Body of pancreas (tissue), 4 donors: ENCODE data around the gene CPXM1. TPM values are rescaled to one million over a fixed set of nuclear protein-coding genes. Genes with fewer than 3 reads are reported as not detected.
"Not testable (repeated sequence)": the region's sequence is repeated elsewhere in the genome, so short reads cannot be mapped to it uniquely, and the experiment has no call there.

Experiments used
- ATAC-seq: fragments of 150-250 bp; one replicate; pipeline ENCODE4 v1.9.1; 2016
- DNase-seq, 4 donors: peaks; one replicate each; pipeline ENCODE4 v3.0.0-alpha.2; 2019
- H3K27ac ChIP-seq, 4 donors: fragments of 200-600 bp; sonication (generic); 1 replicate in 3 of 4; 2 replicates in 1 of 4; pipeline versions ENCODE4 v1.5.1 to v1.6.1; 2016 to 2019; ENCODE audit warnings: mild to moderate bottlenecking in 1 of 4, mixed read lengths in 1 of 4, moderate library complexity in 1 of 4
- H3K27me3 ChIP-seq, 2 donors: fragments of 200-600 bp; sonication (generic); one replicate each; pipeline ENCODE4 v1.6.0; 2016; ENCODE audit warnings: mild to moderate bottlenecking in 1 of 2
- H3K36me3 ChIP-seq, 2 donors: fragments of 200-600 bp; sonication (generic); replicated peaks in 1 of 2; 2 replicates each; pipeline ENCODE4 v1.5.1; 2016; ENCODE audit warnings: low read depth in 2 of 2; ENCODE audit not compliant: insufficient read depth in 1 of 2
- H3K4me1 ChIP-seq: fragments of 200-600 bp; sonication (generic); one replicate; pipeline ENCODE4 v1.6.0; 2016
- H3K4me3 ChIP-seq, 2 donors: fragments of 200-600 bp; sonication (generic); 1 replicate in 1 of 2; 2 replicates in 1 of 2; pipeline ENCODE4 v1.5.1; 2016 to 2019
- H3K9me3 ChIP-seq, 3 donors: fragments of 200-600 bp; sonication (generic); 1 replicate in 2 of 3; 2 replicates in 1 of 3; pipeline ENCODE4 v1.5.1; 2016
- POLR2A ChIP-seq, 3 donors: fragments of 450-650 bp; IDR thresholded peaks; one replicate each; pipeline ENCODE4 v1.6.1; 2016; ENCODE audit warnings: antibody characterized with exemption in 3 of 3, mild to moderate bottlenecking in 2 of 3
- WGBS, 2 donors: methylation state at CpG; one replicate each; pipeline ENCODE4 v1.1.5; 2017; 5-methylcytosine and 5-hydroxymethylcytosine counted together
- intact Hi-C: fragments of 100-400 bp; cut with DNase I; formaldehyde crosslinking; loops from one replicate; pipeline ENCODE4 v1.15.1; 2023
- total RNA-seq, 2 donors: library from RNA; depleted of rRNA; stranded (reverse); fragments of >200 nt; gene quantifications; one replicate each; pipeline ENCODE4 v1.1.0, GENCODE V29; 2016
- TF ChIP-seq, protein P1 (sequence below), 7 experiments: fragments of 450-650 bp in 4 of 7; fragments of 200-600 bp in 3 of 7; sonication (generic) in 3 of 7; IDR thresholded peaks; one replicate each; pipeline ENCODE4 v1.5.1; 2016 to 2019; ENCODE audit warnings: antibody characterized with exemption in 7 of 7

CPXM1 gene
- total RNA-seq, 2 donors from 2014 or later = 2.3 to 4.9 TPM

- TF ChIP-seq POLR2A (IDR thresholded peaks at IDR 0.05) = no peak
- TF ChIP-seq, protein P1, sequence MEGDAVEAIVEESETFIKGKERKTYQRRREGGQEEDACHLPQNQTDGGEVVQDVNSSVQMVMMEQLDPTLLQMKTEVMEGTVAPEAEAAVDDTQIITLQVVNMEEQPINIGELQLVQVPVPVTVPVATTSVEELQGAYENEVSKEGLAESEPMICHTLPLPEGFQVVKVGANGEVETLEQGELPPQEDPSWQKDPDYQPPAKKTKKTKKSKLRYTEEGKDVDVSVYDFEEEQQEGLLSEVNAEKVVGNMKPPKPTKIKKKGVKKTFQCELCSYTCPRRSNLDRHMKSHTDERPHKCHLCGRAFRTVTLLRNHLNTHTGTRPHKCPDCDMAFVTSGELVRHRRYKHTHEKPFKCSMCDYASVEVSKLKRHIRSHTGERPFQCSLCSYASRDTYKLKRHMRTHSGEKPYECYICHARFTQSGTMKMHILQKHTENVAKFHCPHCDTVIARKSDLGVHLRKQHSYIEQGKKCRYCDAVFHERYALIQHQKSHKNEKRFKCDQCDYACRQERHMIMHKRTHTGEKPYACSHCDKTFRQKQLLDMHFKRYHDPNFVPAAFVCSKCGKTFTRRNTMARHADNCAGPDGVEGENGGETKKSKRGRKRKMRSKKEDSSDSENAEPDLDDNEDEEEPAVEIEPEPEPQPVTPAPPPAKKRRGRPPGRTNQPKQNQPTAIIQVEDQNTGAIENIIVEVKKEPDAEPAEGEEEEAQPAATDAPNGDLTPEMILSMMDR (IDR thresholded peaks at IDR 0.05) = no peak
- Histone ChIP-seq H3K4me3 (no peak overlapping the region), H3K27me3 (no peaks in the 10 kb centered on the region), H3K36me3 (no peaks in the 10 kb centered on the region), H3K4me1 (no peaks in the 10 kb centered on the region), H3K9me3 (no peaks in the 10 kb centered on the region), H3K27ac (no peak overlapping the region)
- DNase-seq (no peak), ATAC-seq (no peak)
- intact Hi-C loops = no loop called here
- 27 to 28% methylated on average over 3 of the region's 3 CpGs for WGBS, 2 donors
Measured at GRCh38 chr20:2780948-2781347, 19.5 kb downstream of the CPXM1 start.

- TF ChIP-seq, protein P1 (IDR thresholded peaks at IDR 0.05) = no peak
- TF ChIP-seq POLR2A (IDR thresholded peaks at IDR 0.05) = no peak
- Histone ChIP-seq H3K4me1 (no peaks in the 10 kb centered on the region), H3K36me3 (no peaks in the 10 kb centered on the region), H3K27ac (no peak overlapping the region), H3K27me3 (no peaks in the 10 kb centered on the region), H3K4me3 (no peak overlapping the region), H3K9me3 (no peaks in the 10 kb centered on the region)
- DNase-seq (no peak), ATAC-seq (no peak)
- intact Hi-C loops = no loop called here
- 71 to 84% methylated on average over 10 of the region's 10 CpGs for WGBS, 2 donors
Measured at GRCh38 chr20:2778602-2779321, 21.7 kb downstream of the CPXM1 start.

DNA sequence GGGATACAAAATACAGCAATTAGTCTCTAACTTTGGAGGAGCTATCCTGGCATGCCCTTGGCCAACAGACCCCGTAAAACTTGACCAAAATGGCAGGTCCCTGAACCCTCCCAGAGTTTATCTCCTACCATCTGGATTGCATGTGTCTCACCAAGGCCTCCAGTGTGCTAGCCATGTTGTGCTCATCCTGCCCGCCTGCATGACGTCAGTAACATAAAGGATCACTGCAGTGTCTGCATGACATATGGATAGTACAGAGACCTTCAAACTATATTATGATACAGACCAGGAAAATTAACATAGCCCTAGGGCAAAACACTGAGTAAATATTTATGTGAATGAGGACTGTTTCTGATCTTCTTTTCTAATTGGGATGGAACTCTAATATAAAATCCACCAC is 25.3 kb downstream of the CPXM1 start:
- intact Hi-C loops = no loop called here
- WGBS, 2 donors = 78 to 80% methylated on average over 3 of the region's 3 CpGs
- TF ChIP-seq, protein P1 (IDR thresholded peaks at IDR 0.05) = no peak
- no peak for TF ChIP-seq POLR2A (IDR thresholded peaks at IDR 0.05)
- Histone ChIP-seq H3K4me1 (no peaks in the 10 kb centered on the region), H3K9me3 (no peaks in the 10 kb centered on the region), H3K27ac (no peak overlapping the region), H3K27me3 (no peaks in the 10 kb centered on the region), H3K4me3 (no peak overlapping the region), H3K36me3 (no peaks in the 10 kb centered on the region)
- DNase-seq (no peak), ATAC-seq (no peak)

GRCh38 chr20:2773812-2774211 is 26.6 kb downstream of the CPXM1 start:
- 71 to 82% methylated on average over 9 of the region's 9 CpGs for WGBS, 2 donors
- no peaks in the 10 kb centered on the region for H3K27me3 ChIP-seq
- no peak for DNase-seq
- no peak overlapping the region for H3K4me3 ChIP-seq
- H3K27ac ChIP-seq = no peak overlapping the region
- no peaks in the 10 kb centered on the region for H3K9me3 ChIP-seq
- H3K4me1 ChIP-seq = peaks cover 5% of the 10 kb centered on the region
- H3K36me3 ChIP-seq = no peaks in the 10 kb centered on the region
- ATAC-seq = no peak
- TF ChIP-seq POLR2A (IDR thresholded peaks at IDR 0.05) = no peak
- intact Hi-C loops = no loop called here

- 58 to 88% methylated on average over 2 to 12 of the region's 12 CpGs for WGBS, 2 donors
- DNase-seq (no peak), ATAC-seq (no peak)
- Histone ChIP-seq H3K9me3 (no peaks in the 10 kb centered on the region), H3K27me3 (no peaks in the 10 kb centered on the region), H3K27ac (no peak overlapping the region), H3K36me3 (no peaks in the 10 kb centered on the region), H3K4me3 (no peak overlapping the region), H3K4me1 (peaks cover 21% of the 10 kb centered on the region)
- TF ChIP-seq, protein P1 (IDR thresholded peaks at IDR 0.05) = no peak
- TF ChIP-seq POLR2A (IDR thresholded peaks at IDR 0.05) = no peak
- intact Hi-C loops = no loop called here
Measured at GRCh38 chr20:2771631-2772080, 28.8 kb downstream of the CPXM1 start.

- H3K4me1 ChIP-seq = peaks cover 21% of the 10 kb centered on the region
- WGBS, 2 donors = 93 to 97% methylated on average over 12 of the region's 12 CpGs
- H3K27ac ChIP-seq, DNase-seq, H3K27me3 ChIP-seq, H3K36me3 ChIP-seq, H3K4me3 ChIP-seq, ATAC-seq, H3K9me3 ChIP-seq, intact Hi-C loops: not testable (repeated sequence)
Measured at GRCh38 chr20:2770091-2770490, 30.3 kb downstream of the CPXM1 start.
